BLaER1 (cell line): ENCODE results near the gene CFAP52.
"Not testable (repeated sequence)": the region's sequence is repeated elsewhere in the genome, so short reads cannot be mapped to it uniquely, and the experiment has no call there.

Source experiments
- H3K27ac ChIP-seq: shearing (Covaris generic); formaldehyde crosslinking; 2 replicates; pipeline ENCODE4 v1.8.1; 2022
- H3K27me3 ChIP-seq: shearing (Covaris generic); formaldehyde crosslinking; 2 replicates; pipeline ENCODE4 v1.8.1; 2022
- H3K36me3 ChIP-seq: shearing (Covaris generic); formaldehyde crosslinking; 2 replicates; pipeline ENCODE4 v1.8.1; 2022
- H3K4me1 ChIP-seq: shearing (Covaris generic); formaldehyde crosslinking; 2 replicates; pipeline ENCODE4 v1.8.1; 2022
- H3K4me2 ChIP-seq: shearing (Covaris generic); formaldehyde crosslinking; 2 replicates; pipeline ENCODE4 v1.8.1; 2022
- H3K4me3 ChIP-seq: shearing (Covaris generic); formaldehyde crosslinking; 2 replicates; pipeline ENCODE4 v1.8.1; 2022
- H3K9ac ChIP-seq: shearing (Covaris generic); formaldehyde crosslinking; 2 replicates; pipeline ENCODE4 v1.8.1; 2022
- H3K9me3 ChIP-seq: shearing (Covaris generic); formaldehyde crosslinking; 2 replicates; pipeline ENCODE4 v1.8.1; 2022
- H4K20me1 ChIP-seq: shearing (Covaris generic); formaldehyde crosslinking; 2 replicates; pipeline ENCODE4 v1.8.1; 2022
- Cebpa-rat ChIP-seq: shearing (Covaris generic); IDR thresholded peaks from 2 replicates; pipeline ENCODE4 v1.8.1; 2022

CFAP52 gene

GRCh38 chr17:9611557-9611956 lies 35.1 kb downstream of the CFAP52 start:
- H4K20me1 ChIP-seq, result no peaks in the 10 kb centered on the region
- no peak overlapping the region for H3K9ac ChIP-seq
- H3K27ac ChIP-seq, result no peak overlapping the region
- no peaks in the 10 kb centered on the region for H3K9me3 ChIP-seq
- no peaks in the 10 kb centered on the region for H3K36me3 ChIP-seq
- H3K4me2 ChIP-seq, result no peak overlapping the region
- H3K4me1 ChIP-seq, result peaks cover 12% of the 10 kb centered on the region
- H3K4me3 ChIP-seq, result no peak overlapping the region
- no peaks in the 10 kb centered on the region for H3K27me3 ChIP-seq
- TF ChIP-seq Cebpa-rat, result no peak

- Histone ChIP-seq H3K4me2 (no peak overlapping the region), H3K9ac (no peak overlapping the region), H3K27me3 (no peaks in the 10 kb centered on the region), H3K27ac (no peak overlapping the region), H3K36me3 (no peaks in the 10 kb centered on the region), H3K9me3 (no peaks in the 10 kb centered on the region), H4K20me1 (no peaks in the 10 kb centered on the region), H3K4me1 (peaks cover 12% of the 10 kb centered on the region), H3K4me3 (no peak overlapping the region)
- TF ChIP-seq Cebpa-rat, result no peak
Observed at GRCh38 chr17:9612006-9612405, 35.6 kb downstream of the CFAP52 start.

GRCh38 chr17:9615486-9615885 lies 39.0 kb downstream of the CFAP52 start:
- no peak overlapping the region for H3K4me3 ChIP-seq
- no peak overlapping the region for H3K27ac ChIP-seq
- no peaks in the 10 kb centered on the region for H3K27me3 ChIP-seq
- H4K20me1 ChIP-seq, result no peaks in the 10 kb centered on the region
- H3K9me3 ChIP-seq, result no peaks in the 10 kb centered on the region
- H3K36me3 ChIP-seq, result no peaks in the 10 kb centered on the region
- peaks cover 8% of the 10 kb centered on the region; the same call in 1 of the 2 replicates for H3K4me1 ChIP-seq
- TF ChIP-seq Cebpa-rat, result no peak
- H3K9ac ChIP-seq, result no peak overlapping the region
- no peak overlapping the region for H3K4me2 ChIP-seq

- no peaks in the 10 kb centered on the region for H3K4me1 ChIP-seq
- no peak overlapping the region for H3K4me3 ChIP-seq
- H3K9ac ChIP-seq, result no peak overlapping the region
- no peak overlapping the region for H3K4me2 ChIP-seq
- no peak overlapping the region for H3K27ac ChIP-seq
- no peaks in the 10 kb centered on the region for H3K36me3 ChIP-seq
- H3K9me3 ChIP-seq, result peaks cover 19% of the 10 kb centered on the region
- no peaks in the 10 kb centered on the region for H4K20me1 ChIP-seq
- H3K27me3 ChIP-seq, result no peaks in the 10 kb centered on the region
- TF ChIP-seq Cebpa-rat, result no peak
Observed at GRCh38 chr17:9622961-9623360, 46.5 kb downstream of the CFAP52 start.

GRCh38 chr17:9628509-9628908 lies 52.1 kb downstream of the CFAP52 start:
- no peak overlapping the region for H3K4me3 ChIP-seq
- no peak overlapping the region for H3K9ac ChIP-seq
- H3K27me3 ChIP-seq, result no peaks in the 10 kb centered on the region
- no peaks in the 10 kb centered on the region for H4K20me1 ChIP-seq
- no peak overlapping the region for H3K27ac ChIP-seq
- H3K4me2 ChIP-seq, result no peak overlapping the region
- TF ChIP-seq Cebpa-rat, result no peak
- H3K36me3 ChIP-seq, result no peaks in the 10 kb centered on the region
- peaks cover 6% of the 10 kb centered on the region for H3K9me3 ChIP-seq
- H3K4me1 ChIP-seq, result no peaks in the 10 kb centered on the region

- H3K9me3 ChIP-seq, result no peaks in the 10 kb centered on the region
- no peaks in the 10 kb centered on the region for H4K20me1 ChIP-seq
- no peaks in the 10 kb centered on the region for H3K27me3 ChIP-seq
- no peak overlapping the region for H3K9ac ChIP-seq
- no peaks in the 10 kb centered on the region for H3K36me3 ChIP-seq
- H3K4me3 ChIP-seq, result no peak overlapping the region
- H3K4me1 ChIP-seq, result no peaks in the 10 kb centered on the region
- no peak for TF ChIP-seq Cebpa-rat
- no peak overlapping the region for H3K27ac ChIP-seq
- H3K4me2 ChIP-seq, result no peak overlapping the region
Observed at GRCh38 chr17:9632741-9633140, 56.3 kb downstream of the CFAP52 start.

- Histone ChIP-seq H3K9me3 (no peaks in the 10 kb centered on the region), H3K9ac (no peak overlapping the region), H4K20me1 (no peaks in the 10 kb centered on the region), H3K4me3 (no peak overlapping the region), H3K4me2 (no peak overlapping the region), H3K36me3 (no peaks in the 10 kb centered on the region), H3K27ac (no peak overlapping the region), H3K4me1 (no peaks in the 10 kb centered on the region), H3K27me3 (no peaks in the 10 kb centered on the region)
- no peak for TF ChIP-seq Cebpa-rat
Observed at GRCh38 chr17:9635340-9635739, 58.9 kb downstream of the CFAP52 start.

- no peaks in the 10 kb centered on the region for H3K27me3 ChIP-seq
- TF ChIP-seq Cebpa-rat, result no peak
- no peak overlapping the region for H3K4me3 ChIP-seq
- no peaks in the 10 kb centered on the region for H4K20me1 ChIP-seq
- no peaks in the 10 kb centered on the region for H3K36me3 ChIP-seq
- H3K9ac ChIP-seq, result no peak overlapping the region
- H3K27ac ChIP-seq, result no peak overlapping the region
- no peaks in the 10 kb centered on the region for H3K9me3 ChIP-seq
- no peak overlapping the region for H3K4me2 ChIP-seq
- peaks cover 10% of the 10 kb centered on the region for H3K4me1 ChIP-seq
Observed at GRCh38 chr17:9636501-9636900, 60.1 kb downstream of the CFAP52 start.

GRCh38 chr17:9640388-9640787 lies 63.9 kb downstream of the CFAP52 start:
- H4K20me1 ChIP-seq, H3K27me3 ChIP-seq, H3K27ac ChIP-seq, H3K4me2 ChIP-seq, H3K9ac ChIP-seq, H3K4me3 ChIP-seq, H3K9me3 ChIP-seq, H3K36me3 ChIP-seq: not testable (repeated sequence)
- peaks cover 21% of the 10 kb centered on the region for H3K4me1 ChIP-seq

- Histone ChIP-seq H3K27me3 (no peaks in the 10 kb centered on the region), H3K4me1 (peaks cover 45% of the 10 kb centered on the region), H3K4me2 (0 out of 2 replicates have a peak overlapping the region, but pooled peaks have one; percentile 92), H3K9me3 (no peaks in the 10 kb centered on the region), H3K27ac (no peak overlapping the region), H3K9ac (no peak overlapping the region), H3K36me3 (no peaks in the 10 kb centered on the region), H4K20me1 (no peaks in the 10 kb centered on the region), H3K4me3 (no peak overlapping the region)
- TF ChIP-seq Cebpa-rat, result no peak
Observed at GRCh38 chr17:9643611-9644010, 67.2 kb downstream of the CFAP52 start.
